ENCODE measurements around the gene PAH.
"Not testable (repeated sequence)": the region's sequence is repeated elsewhere in the genome, so short reads cannot be mapped to it uniquely, and the experiment has no call there.

PAH gene

DNA sequence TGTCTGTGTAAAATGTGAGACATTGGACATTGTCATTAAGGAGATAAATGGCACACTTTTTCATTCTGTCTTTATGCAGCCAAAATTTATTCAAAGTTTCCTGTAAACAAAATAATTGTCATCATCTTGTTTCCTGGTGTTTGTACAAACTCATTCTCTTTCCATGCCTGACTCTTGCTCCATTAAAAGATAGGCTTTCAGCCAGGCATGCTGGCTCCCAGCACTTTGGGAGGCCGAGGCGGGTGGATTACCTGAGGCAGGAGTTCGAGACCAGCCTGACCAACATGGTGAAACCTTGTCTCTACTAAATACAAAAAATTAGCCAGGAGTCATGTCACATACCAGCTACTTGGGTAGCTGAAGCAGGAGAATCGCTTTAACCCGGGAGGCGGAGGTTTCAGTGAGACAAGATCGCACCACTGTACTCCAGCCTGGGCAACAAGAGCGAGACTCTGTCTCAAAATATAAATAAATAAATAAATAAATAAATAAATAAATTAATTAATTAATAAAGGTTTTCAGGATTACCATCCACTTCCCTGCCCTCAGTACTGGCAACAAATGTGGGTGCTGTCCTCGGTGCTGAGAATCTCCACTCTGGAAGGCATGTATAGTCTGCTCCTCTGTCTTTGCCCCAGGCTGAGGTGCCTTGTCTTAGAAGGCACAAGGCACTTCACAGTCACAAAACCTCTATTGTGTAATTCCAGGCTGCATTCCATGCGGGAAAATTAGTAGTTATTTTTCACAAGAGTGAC, 83.2 kb downstream of the PAH start:
- no peak for DNase-seq (ENCODE audit: low spot score)
- Histone ChIP-seq H3K4me3 (no peak overlapping the region), H3K27ac (no peak overlapping the region)
- TF ChIP-seq, protein P1, sequence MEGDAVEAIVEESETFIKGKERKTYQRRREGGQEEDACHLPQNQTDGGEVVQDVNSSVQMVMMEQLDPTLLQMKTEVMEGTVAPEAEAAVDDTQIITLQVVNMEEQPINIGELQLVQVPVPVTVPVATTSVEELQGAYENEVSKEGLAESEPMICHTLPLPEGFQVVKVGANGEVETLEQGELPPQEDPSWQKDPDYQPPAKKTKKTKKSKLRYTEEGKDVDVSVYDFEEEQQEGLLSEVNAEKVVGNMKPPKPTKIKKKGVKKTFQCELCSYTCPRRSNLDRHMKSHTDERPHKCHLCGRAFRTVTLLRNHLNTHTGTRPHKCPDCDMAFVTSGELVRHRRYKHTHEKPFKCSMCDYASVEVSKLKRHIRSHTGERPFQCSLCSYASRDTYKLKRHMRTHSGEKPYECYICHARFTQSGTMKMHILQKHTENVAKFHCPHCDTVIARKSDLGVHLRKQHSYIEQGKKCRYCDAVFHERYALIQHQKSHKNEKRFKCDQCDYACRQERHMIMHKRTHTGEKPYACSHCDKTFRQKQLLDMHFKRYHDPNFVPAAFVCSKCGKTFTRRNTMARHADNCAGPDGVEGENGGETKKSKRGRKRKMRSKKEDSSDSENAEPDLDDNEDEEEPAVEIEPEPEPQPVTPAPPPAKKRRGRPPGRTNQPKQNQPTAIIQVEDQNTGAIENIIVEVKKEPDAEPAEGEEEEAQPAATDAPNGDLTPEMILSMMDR (IDR thresholded peaks at IDR 0.05), result no peak

DNA sequence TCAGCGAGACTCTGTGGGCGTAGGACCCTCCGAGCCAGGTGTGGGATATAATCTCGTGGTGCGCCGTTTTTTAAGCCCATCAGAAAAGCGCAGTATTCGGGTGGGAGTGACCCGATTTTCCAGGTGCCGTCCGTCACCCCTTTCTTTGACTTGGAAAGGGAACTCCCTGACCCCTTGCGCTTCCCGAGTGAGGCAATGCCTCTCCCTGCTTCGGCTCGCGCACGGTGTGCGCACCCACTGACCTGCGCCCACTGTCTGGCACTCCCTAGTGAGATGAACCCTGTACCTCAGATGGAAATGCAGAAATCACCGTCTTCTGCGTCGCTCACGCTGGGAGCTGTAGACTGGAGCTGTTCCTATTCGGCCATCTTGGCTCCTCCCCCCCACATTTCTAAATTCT, 84.2 kb downstream of the PAH start:
- not testable (repeated sequence) for H3K27ac ChIP-seq; DNase-seq (ENCODE audit: low spot score); H3K4me3 ChIP-seq

DNA sequence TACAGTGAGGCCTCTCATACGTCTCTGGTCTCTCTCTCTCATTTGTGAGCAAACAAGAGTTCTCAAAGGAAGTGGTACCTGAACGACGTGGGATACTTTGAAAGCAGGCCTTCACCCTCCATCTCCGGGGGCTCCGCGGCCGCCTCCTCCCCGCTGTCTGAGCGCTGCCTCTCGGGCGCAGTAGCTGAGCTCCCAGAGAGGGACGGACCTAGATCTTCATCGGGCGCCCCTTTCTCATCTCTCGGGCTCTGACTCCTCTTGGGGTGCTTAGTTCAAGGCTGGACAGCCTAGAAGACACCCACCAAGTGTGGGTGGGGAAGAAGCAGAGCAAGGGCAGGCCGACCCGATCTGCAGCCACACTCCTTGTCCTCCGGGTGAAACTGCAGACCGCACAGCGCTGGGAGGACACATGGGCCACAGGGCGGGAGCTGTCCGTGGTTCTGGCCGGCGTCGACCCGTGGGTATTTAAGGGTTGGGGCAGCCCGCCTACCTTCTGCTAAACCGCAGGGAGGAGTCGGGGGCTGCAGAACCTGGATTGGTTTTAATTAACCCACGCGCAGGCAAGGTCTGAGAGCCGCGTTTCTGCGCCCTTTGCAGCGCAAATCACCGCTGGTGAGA, 92.7 kb downstream of the PAH start:
- Histone ChIP-seq H3K27ac (no peak overlapping the region), H3K4me3 (peak overlapping the region; percentile 17)
- DNase-seq (ENCODE audit: low spot score), result no peak
- TF ChIP-seq, protein P1 (IDR thresholded peaks at IDR 0.05), result no peak

DNA sequence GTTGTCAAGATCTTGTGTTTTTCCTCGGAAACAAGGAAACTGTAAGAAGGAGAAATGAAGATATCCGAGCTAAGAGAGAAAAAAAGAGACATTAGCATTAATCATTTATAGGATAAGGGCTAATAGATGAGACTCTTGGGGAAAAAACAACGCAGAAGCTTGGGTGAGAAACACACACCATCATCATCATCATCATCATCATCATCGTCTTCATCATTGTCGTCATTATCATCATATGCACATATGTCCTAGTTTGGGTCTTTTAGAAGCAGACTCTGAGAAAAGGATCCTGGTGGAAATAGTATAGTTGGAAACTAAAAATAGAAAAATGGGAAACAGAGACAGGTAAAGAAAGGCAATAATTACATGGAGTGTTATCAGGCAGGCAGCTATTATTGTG, 95.9 kb downstream of the PAH start:
- no peak overlapping the region for H3K27ac ChIP-seq
- DNase-seq (ENCODE audit: low spot score), result no peak
- TF ChIP-seq, protein P1 (IDR thresholded peaks at IDR 0.05), result no peak
- no peak overlapping the region for H3K4me3 ChIP-seq

DNA sequence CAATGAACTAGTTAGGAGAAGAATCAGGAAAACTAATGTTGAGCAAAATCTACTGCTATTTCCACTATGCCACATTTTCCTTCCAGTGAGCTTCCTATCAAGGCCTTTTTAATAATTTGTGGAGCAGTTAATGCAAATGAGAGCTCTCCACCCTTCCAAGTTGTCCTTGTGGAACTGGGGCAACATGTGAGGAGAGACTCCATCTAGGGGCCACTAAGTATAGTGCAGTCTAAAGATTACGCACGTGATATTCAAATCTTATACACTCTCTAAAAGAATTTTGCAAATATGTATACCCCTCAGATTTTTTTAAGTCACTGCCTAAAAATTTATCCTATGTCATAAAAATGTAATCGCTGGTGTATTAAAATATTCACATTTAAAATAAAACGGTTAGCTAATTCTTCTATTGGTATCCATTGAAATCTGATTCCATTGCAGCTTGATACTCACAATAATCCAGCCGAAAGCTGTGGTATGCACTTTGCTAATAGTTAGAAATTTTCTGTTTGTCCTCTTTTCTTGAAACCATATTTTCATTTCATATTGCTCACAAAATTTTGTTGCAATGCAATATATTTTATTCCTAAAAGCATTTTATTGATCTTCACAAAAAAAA, 100.1 kb downstream of the PAH start:
- H3K4me3 ChIP-seq, result no peak overlapping the region
- DNase-seq (ENCODE audit: low spot score), result no peak
- no peak overlapping the region for H3K27ac ChIP-seq
- TF ChIP-seq, protein P1 (IDR thresholded peaks at IDR 0.05), result no peak

DNA sequence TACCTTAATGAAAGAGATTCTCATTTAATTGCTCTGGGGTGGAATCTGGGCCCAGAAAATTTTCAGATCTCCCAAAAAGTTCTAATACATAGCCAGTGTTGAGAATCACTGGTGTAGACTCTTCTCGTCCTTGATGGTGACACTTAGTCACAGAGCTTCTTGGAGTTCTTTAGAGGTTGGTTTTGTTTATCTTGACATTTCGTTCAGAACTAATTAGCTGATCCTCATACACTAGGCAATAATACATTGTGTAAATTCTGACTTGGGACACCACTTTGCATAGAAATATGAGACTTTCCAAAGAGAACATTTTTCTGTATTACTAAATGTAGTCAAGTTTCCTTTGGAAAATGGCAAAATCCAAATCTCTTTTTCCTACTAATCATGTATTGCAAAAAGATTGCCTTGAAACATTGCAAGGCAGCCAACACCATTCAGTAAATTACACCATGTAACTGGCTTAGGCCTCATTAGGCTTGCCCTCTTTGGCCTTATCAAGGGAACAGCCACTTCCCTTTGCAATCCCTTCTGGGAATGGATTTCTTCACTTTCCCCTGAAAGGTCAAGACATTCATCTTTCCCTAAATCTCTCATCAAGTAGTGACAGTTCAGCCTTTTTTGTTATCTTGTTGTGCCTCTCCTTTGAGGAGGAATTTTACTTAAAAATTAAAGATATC, 102.2 kb downstream of the PAH start:
- TF ChIP-seq, protein P1 (IDR thresholded peaks at IDR 0.05), result no peak
- Histone ChIP-seq H3K4me3 (no peak overlapping the region), H3K27ac (peak overlapping the region in 1 of 2 donors; percentile 78)
- no peak for DNase-seq (ENCODE audit: low spot score)

DNA sequence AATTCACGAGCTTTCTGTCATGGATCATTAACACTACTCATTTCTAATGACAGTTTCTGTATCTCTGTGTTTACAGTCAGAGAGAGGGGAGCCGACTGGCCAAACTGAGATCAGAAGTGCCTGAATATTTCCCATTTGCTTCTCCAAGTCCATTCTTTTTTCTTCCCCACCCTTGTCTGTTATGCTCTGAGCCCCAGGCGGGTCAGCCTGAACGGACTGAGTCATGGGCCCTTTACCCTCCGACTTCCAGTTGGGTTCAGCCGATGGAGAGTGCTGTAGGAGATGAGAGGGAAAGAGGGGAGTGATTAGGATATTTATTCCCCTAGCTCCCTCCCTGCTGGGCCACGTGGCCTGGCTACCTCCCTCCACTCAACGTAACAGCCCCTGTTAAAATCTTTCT, 104.7 kb downstream of the PAH start:
- no peak overlapping the region for H3K4me3 ChIP-seq
- no peak for DNase-seq (ENCODE audit: low spot score)
- H3K27ac ChIP-seq, result no peak overlapping the region
- TF ChIP-seq, protein P1 (IDR thresholded peaks at IDR 0.05), result no peak
